ENCODE results near the gene SDF4. TPM values are rescaled to one million over a fixed set of nuclear protein-coding genes. Genes with fewer than 3 reads are reported as not detected.
A peak's percentile ranks its signal among the peaks of the same experiment; 100 is the strongest.

Gene SDF4
- total and polyA plus RNA-seq, 2 of the 13 experiments (the other 11 are each of a cell fraction or from before 2014, with no cell fraction given): 80.8 to 107 TPM

GRCh38 chr1:1173793-1174415 is 57.9 kb downstream of the SDF4 start, which contains the start of gene TTLL10 (continued):
- 0 out of 2 replicates have a peak, but pooled peaks have one; percentile 28 for TF ChIP-seq ZNF574 (CRISPR knock-in tag; IDR thresholded peaks at IDR 0.05)
- TF ChIP-seq ZFAT (CRISPR knock-in tag; conservative IDR thresholded peaks at IDR 0.05): no peak
- 0 out of 2 replicates have a peak, but pooled peaks have one; percentile 25 for TF ChIP-seq HDAC1 (CRISPR knock-in tag; IDR thresholded peaks at IDR 0.05)
- no peak for TF ChIP-seq SNAPC4 (CRISPR knock-in tag; IDR thresholded peaks at IDR 0.05)
- TF ChIP-seq STAG1 (CRISPR knock-in tag; IDR thresholded peaks at IDR 0.05): peak; percentile 64
- TF ChIP-seq STAT6 (CRISPR knock-in tag; IDR thresholded peaks at IDR 0.05; ENCODE audit: borderline replicate concordance): no peak
- TF ChIP-seq SNAPC5 (CRISPR knock-in tag; IDR thresholded peaks at IDR 0.05; ENCODE audit: borderline replicate concordance): no peak
- peak; percentile 72 for TF ChIP-seq RFX3 (CRISPR knock-in tag; IDR thresholded peaks at IDR 0.05)
- TF ChIP-seq PCBP2 (optimal IDR thresholded peaks at IDR 0.05; ENCODE audit: low read depth, low read length, poor library complexity, severe bottlenecking): no peak
- peak; percentile 72 for TF ChIP-seq UBTF (CRISPR knock-in tag; IDR thresholded peaks at IDR 0.05)
